WTC11 (cell line): ENCODE measurements around the gene SERP1. TPM values are rescaled to one million over a fixed set of nuclear protein-coding genes. Genes with fewer than 3 reads are reported as not detected.

ENCODE experiments used
- ATAC-seq: fragments of 200-7000 bp; cut with Tn5 transposase; 2 replicates; pipeline ENCODE4 v1.10.0; 2021; ENCODE audit warnings: mild to moderate bottlenecking, moderate library complexity
- CTCF ChIA-PET: fragments of 300-600 bp; sonication (Branson Sonifier 250); formaldehyde crosslinking; loops from one replicate; lab custom pipeline; 2021; ENCODE audit warnings: antibody characterized with exemption; lab: Charles Lee
- POLR2A ChIA-PET: fragments of 350-600 bp; sonication (Branson Sonifier 250); formaldehyde crosslinking; loops from one replicate; lab custom pipeline; 2021; ENCODE audit warnings: antibody characterized with exemption; lab: Charles Lee
- DNase-seq: peaks from one replicate; pipeline ENCODE4 v3.0.0; 2021; ENCODE audit warnings: low spot score
- H3K27ac Mint-ChIP-seq: 2 replicates; pipeline ENCODE4 v1.8.0; 2021; ENCODE audit warnings: mixed read lengths
- H3K27me3 Mint-ChIP-seq: 2 replicates; pipeline ENCODE4 v1.8.0; 2021; ENCODE audit warnings: low read depth, mild to moderate bottlenecking, moderate library complexity, mixed read lengths
- H3K36me3 Mint-ChIP-seq: 2 replicates; pipeline ENCODE4 v1.8.0; 2021; ENCODE audit warnings: mixed read lengths
- H3K4me1 Mint-ChIP-seq: 2 replicates; pipeline ENCODE4 v1.8.0; 2022; ENCODE audit warnings: mixed read lengths
- H3K4me3 Mint-ChIP-seq: 2 replicates; pipeline ENCODE4 v1.8.0; 2021; ENCODE audit warnings: mild to moderate bottlenecking, moderate library complexity, mixed read lengths
- H3K9me3 Mint-ChIP-seq: 2 replicates; pipeline ENCODE4 v1.8.0; 2021; ENCODE audit warnings: mixed read lengths
- CREB1 ChIP-seq: sonication (generic); formaldehyde crosslinking; IDR thresholded peaks from 2 replicates; pipeline ENCODE4 v1.8.0; 2023; ENCODE audit warnings: mild to moderate bottlenecking, missing genetic modification reagents
- ESRRA ChIP-seq: sonication (generic); formaldehyde crosslinking; IDR thresholded peaks from 2 replicates; pipeline ENCODE4 v1.8.1; 2022; ENCODE audit warnings: mild to moderate bottlenecking, missing genetic modification reagents, borderline replicate concordance
- ETV6 ChIP-seq: sonication (generic); formaldehyde crosslinking; IDR thresholded peaks from 2 replicates; pipeline ENCODE4 v1.8.1; 2022; ENCODE audit warnings: mild to moderate bottlenecking, missing genetic modification reagents
- FOXP1 ChIP-seq: sonication (generic); formaldehyde crosslinking; IDR thresholded peaks from 2 replicates; pipeline ENCODE4 v1.8.0; 2022; ENCODE audit warnings: missing genetic modification reagents, mild to moderate bottlenecking, moderate library complexity, borderline replicate concordance
- HMGA2 ChIP-seq: fragments of 250-450 bp; sonication (Bioruptor Pico); IDR thresholded peaks from 2 replicates; pipeline ENCODE4 v1.4.0; 2021; ENCODE audit warnings: mild to moderate bottlenecking, moderate library complexity
- JUN ChIP-seq: sonication (generic); formaldehyde crosslinking; IDR thresholded peaks from 2 replicates; pipeline ENCODE4 v1.8.0; 2023; ENCODE audit warnings: mild to moderate bottlenecking, missing genetic modification reagents
- MXD4 ChIP-seq: fragments of 250-450 bp; sonication (Bioruptor Pico); IDR thresholded peaks from 2 replicates; pipeline ENCODE4 v1.8.0; 2021; ENCODE audit warnings: mild to moderate bottlenecking, moderate library complexity, borderline replicate concordance
- NFE2L1 ChIP-seq: sonication (generic); formaldehyde crosslinking; IDR thresholded peaks from 2 replicates; pipeline ENCODE4 v1.8.1; 2023; ENCODE audit warnings: missing genetic modification reagents
- NR2C2 ChIP-seq: sonication (generic); formaldehyde crosslinking; IDR thresholded peaks from 2 replicates; pipeline ENCODE4 v1.8.0; 2022; ENCODE audit warnings: mild to moderate bottlenecking, missing genetic modification reagents
- NR3C1 ChIP-seq: sonication (generic); formaldehyde crosslinking; conservative IDR thresholded peaks from 2 replicates; pipeline ENCODE4 v1.8.1; 2023; ENCODE audit warnings: low read depth, mild to moderate bottlenecking, missing genetic modification reagents
- OVOL2 ChIP-seq: fragments of 250-450 bp; sonication (Bioruptor Pico); IDR thresholded peaks from 2 replicates; pipeline ENCODE4 v1.9.0; 2021; ENCODE audit warnings: mild to moderate bottlenecking, borderline replicate concordance
- SMAD3 ChIP-seq: sonication (generic); formaldehyde crosslinking; IDR thresholded peaks from 2 replicates; pipeline ENCODE4 v1.8.0; 2022; ENCODE audit warnings: missing genetic modification reagents, mild to moderate bottlenecking, borderline replicate concordance
- STAT6 ChIP-seq: sonication (generic); formaldehyde crosslinking; conservative IDR thresholded peaks from 2 replicates; pipeline ENCODE4 v1.8.1; 2023; ENCODE audit warnings: mild to moderate bottlenecking, low read depth, missing genetic modification reagents, moderate library complexity
- TCF7 ChIP-seq: sonication (generic); formaldehyde crosslinking; IDR thresholded peaks from 2 replicates; pipeline ENCODE4 v1.8.0; 2022; ENCODE audit warnings: mild to moderate bottlenecking, low read depth, missing genetic modification reagents, moderate library complexity
- TEAD4 ChIP-seq: sonication (generic); formaldehyde crosslinking; IDR thresholded peaks from 2 replicates; pipeline ENCODE4 v1.8.0; 2022; ENCODE audit warnings: mild to moderate bottlenecking, missing genetic modification reagents
- ZNF416 ChIP-seq: fragments of 250-450 bp; sonication (Bioruptor Pico); IDR thresholded peaks from 2 replicates; pipeline ENCODE4 v1.9.0; 2021; ENCODE audit warnings: mild to moderate bottlenecking, inconsistent platforms
- ZNF425 ChIP-seq: fragments of 250-450 bp; sonication (Bioruptor Pico); conservative IDR thresholded peaks from 2 replicates; pipeline ENCODE4 v1.9.0; 2021; ENCODE audit warnings: mild to moderate bottlenecking
- total RNA-seq: library from RNA; stranded (reverse); gene quantifications from 3 replicates; pipeline ENCODE4 v1.2.3, GENCODE V29; 2021
- TF ChIP-seq, protein P1 (sequence below): sonication (generic); formaldehyde crosslinking; IDR thresholded peaks from 2 replicates; pipeline ENCODE4 v1.8.1; 2023; ENCODE audit warnings: mild to moderate bottlenecking, missing genetic modification reagents
- TF ChIP-seq, protein P2 (sequence below): fragments of 250-450 bp; sonication (Bioruptor Pico); IDR thresholded peaks from 2 replicates; pipeline ENCODE4 v1.8.0; 2021; ENCODE audit warnings: mild to moderate bottlenecking

The SERP1 gene
- total RNA-seq, 1 experiment from 2014 or later: 98.3 TPM

DNA sequence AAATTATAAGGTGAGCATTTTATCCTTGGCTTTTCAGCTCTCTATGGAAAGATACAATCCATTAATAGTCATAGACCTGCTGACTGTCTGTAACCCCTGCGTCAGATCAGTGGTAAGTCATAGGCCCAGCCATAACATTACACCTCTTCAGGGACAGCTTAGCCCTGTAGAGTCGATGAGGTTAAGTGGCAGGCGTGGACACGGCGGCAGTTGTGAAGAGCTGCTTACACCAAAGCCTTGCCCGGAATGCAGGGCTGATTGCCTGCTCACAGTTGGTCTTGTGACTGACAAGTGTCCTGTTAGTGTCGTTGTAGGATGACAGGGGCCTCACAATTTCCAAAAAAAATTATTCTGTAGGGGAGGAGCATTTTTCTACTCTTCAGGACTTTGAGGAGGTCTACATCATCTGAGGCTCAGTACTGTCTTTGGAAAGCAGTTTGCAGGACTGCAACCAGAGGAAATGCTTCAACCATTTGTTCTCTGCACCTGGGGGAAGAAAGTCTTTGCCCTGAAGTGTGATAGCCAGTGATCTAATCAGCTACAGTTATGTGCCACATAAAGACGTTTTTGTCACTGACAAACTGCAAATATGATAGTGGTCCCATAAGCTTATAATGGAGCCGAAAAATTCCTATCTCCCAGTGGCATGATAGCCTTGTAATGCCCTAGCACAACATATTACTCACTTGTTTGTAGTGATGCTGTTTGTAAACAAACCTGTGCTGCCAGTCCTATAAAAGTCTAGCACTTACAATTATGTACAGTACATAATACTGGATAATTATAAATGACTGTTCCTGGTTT is 41.9 kb upstream of the SERP1 start (continued):
- no peak for TF ChIP-seq ZNF416
- TF ChIP-seq ZNF425 (CRISPR knock-in tag): no peak
- TF ChIP-seq ESRRA: no peak

GRCh38 chr3:150583028-150583427 is 36.7 kb upstream of the SERP1 start:
- Mint-ChIP-seq H3K36me3 (peaks cover 51% of the 10 kb centered on the region), H3K4me3 (no peak overlapping the region)
- CTCF ChIA-PET: no interaction called here

DNA sequence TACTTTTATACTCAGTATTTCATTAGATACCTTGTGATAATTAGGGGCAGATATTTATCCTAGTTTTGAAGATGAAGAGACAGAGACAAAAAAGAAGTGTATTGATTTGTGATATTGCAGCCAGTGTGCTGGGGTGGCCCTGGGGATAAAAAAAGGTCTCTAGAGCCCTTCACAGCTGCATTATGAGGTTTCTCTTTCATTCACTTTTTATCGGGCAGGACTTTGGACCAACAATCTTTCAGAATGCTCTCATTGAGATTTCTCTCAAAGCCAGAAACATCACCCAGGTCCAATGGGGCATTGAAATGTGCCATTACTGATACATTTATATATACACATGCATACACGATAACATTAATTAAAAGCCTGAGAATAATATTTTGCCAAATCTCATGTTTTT is 36.3 kb upstream of the SERP1 start:
- DNase-seq: no peak
- ATAC-seq: no peak
- Mint-ChIP-seq H3K36me3 (peaks cover 51% of the 10 kb centered on the region), H3K27ac (no peak overlapping the region), H3K27me3 (no peaks in the 10 kb centered on the region), H3K4me1 (no peaks in the 10 kb centered on the region), H3K4me3 (no peak overlapping the region), H3K9me3 (no peaks in the 10 kb centered on the region)
- ChIA-PET POLR2A (no interaction called here), CTCF (no interaction called here)
- TF ChIP-seq FOXP1 (CRISPR knock-in tag) (no peak), NFE2L1 (CRISPR knock-in tag) (no peak), TEAD4 (CRISPR knock-in tag) (no peak), JUN (CRISPR knock-in tag) (no peak), NR2C2 (CRISPR knock-in tag) (no peak), SMAD3 (CRISPR knock-in tag) (no peak), TCF7 (no peak), OVOL2 (CRISPR knock-in tag) (no peak), ZNF425 (CRISPR knock-in tag) (no peak), NR3C1 (CRISPR knock-in tag) (no peak), ZNF416 (no peak), STAT6 (no peak), ETV6 (no peak)
- TF ChIP-seq, protein P1, sequence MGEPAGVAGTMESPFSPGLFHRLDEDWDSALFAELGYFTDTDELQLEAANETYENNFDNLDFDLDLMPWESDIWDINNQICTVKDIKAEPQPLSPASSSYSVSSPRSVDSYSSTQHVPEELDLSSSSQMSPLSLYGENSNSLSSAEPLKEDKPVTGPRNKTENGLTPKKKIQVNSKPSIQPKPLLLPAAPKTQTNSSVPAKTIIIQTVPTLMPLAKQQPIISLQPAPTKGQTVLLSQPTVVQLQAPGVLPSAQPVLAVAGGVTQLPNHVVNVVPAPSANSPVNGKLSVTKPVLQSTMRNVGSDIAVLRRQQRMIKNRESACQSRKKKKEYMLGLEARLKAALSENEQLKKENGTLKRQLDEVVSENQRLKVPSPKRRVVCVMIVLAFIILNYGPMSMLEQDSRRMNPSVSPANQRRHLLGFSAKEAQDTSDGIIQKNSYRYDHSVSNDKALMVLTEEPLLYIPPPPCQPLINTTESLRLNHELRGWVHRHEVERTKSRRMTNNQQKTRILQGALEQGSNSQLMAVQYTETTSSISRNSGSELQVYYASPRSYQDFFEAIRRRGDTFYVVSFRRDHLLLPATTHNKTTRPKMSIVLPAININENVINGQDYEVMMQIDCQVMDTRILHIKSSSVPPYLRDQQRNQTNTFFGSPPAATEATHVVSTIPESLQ (CRISPR knock-in tag): no peak
- TF ChIP-seq, protein P2, sequence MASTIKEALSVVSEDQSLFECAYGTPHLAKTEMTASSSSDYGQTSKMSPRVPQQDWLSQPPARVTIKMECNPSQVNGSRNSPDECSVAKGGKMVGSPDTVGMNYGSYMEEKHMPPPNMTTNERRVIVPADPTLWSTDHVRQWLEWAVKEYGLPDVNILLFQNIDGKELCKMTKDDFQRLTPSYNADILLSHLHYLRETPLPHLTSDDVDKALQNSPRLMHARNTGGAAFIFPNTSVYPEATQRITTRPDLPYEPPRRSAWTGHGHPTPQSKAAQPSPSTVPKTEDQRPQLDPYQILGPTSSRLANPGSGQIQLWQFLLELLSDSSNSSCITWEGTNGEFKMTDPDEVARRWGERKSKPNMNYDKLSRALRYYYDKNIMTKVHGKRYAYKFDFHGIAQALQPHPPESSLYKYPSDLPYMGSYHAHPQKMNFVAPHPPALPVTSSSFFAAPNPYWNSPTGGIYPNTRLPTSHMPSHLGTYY (CRISPR knock-in tag): no peak

More at GRCh38 chr3:150583028-150583427, 36.7 kb upstream of the SERP1 start:
- POLR2A ChIA-PET: no interaction called here
- ATAC-seq (no peak), DNase-seq (no peak)
- H3K27ac Mint-ChIP-seq: no peak overlapping the region
- H3K4me1 Mint-ChIP-seq: no peaks in the 10 kb centered on the region
- TF ChIP-seq MXD4 (CRISPR knock-in tag): no peak
- no peak for TF ChIP-seq CREB1 (CRISPR knock-in tag)
- no peak for TF ChIP-seq HMGA2 (CRISPR knock-in tag)
- H3K27me3 Mint-ChIP-seq: no peaks in the 10 kb centered on the region
- H3K9me3 Mint-ChIP-seq: no peaks in the 10 kb centered on the region
